Measurements from ENCODE around the gene CDK3. TPM values are rescaled to one million over a fixed set of nuclear protein-coding genes. Genes with fewer than 3 reads are reported as not detected.

CDK3 gene
- total RNA-seq, 1 experiment from 2014 or later, result 11.7 TPM

GRCh38 chr17:75991396-75991795, 9.3 kb upstream of the CDK3 start:
- no peak overlapping the region for H4K8ac ChIP-seq (replicated peaks; ENCODE audit: insufficient read length, low read depth, low read length)
- no peak overlapping the region for H2BK12ac ChIP-seq (ENCODE audit: insufficient read length, low read depth, low read length)
- H4K20me1 ChIP-seq (ENCODE audit: control insufficient read depth, insufficient read depth, insufficient read length), result no peaks in the 10 kb centered on the region
- no peak overlapping the region for H3K56ac ChIP-seq (ENCODE audit: insufficient read length, low read depth, low read length)
- H3K79me2 ChIP-seq (ENCODE audit: insufficient read depth, low read length), result no peaks in the 10 kb centered on the region
- H3K4me1 ChIP-seq (ENCODE audit: insufficient read depth, low read length), result no peaks in the 10 kb centered on the region
- no peak overlapping the region for H3K27ac ChIP-seq (ENCODE audit: insufficient read length, low read depth, low read length)
- no peak overlapping the region for H3K4me2 ChIP-seq (ENCODE audit: insufficient read depth, insufficient read length, low read length)
- H3K23ac ChIP-seq (ENCODE audit: insufficient read length, low read depth, low read length), result no peak overlapping the region
- H3K4ac ChIP-seq (ENCODE audit: low read depth, low read length), result no peak overlapping the region
- H3K9me3 Mint-ChIP-seq, result no peaks in the 10 kb centered on the region
- no peak overlapping the region for H2AFZ ChIP-seq (ENCODE audit: low read length)
- H2BK120ac ChIP-seq (ENCODE audit: low read depth, low read length, poor library complexity, severe bottlenecking), result no peak overlapping the region
- no CpG with 5 or more reads among the region's 9 CpGs for WGBS (ENCODE audit: extremely low coverage, insufficient read length, low lambda C conversion rate)
- no peaks in the 10 kb centered on the region for H3K27me3 Mint-ChIP-seq (ENCODE audit: low read depth)
- H3K27me3 ChIP-seq (ENCODE audit: insufficient read depth, low read length), result no peaks in the 10 kb centered on the region
- no peak overlapping the region for H3K18ac ChIP-seq (ENCODE audit: insufficient read length, low read depth, low read length)
- H4K91ac ChIP-seq (ENCODE audit: insufficient read length, low read depth, low read length), result no peak overlapping the region
- H2BK15ac ChIP-seq (ENCODE audit: low read depth, low read length), result no peak overlapping the region
- H3K27ac Mint-ChIP-seq, result no peak overlapping the region; a peak in 1 of 7 replicates
- H3T11ph ChIP-seq (ENCODE audit: low read length), result no peak overlapping the region
- H2AK5ac ChIP-seq (ENCODE audit: insufficient read length, low read length), result no peak overlapping the region
- no peaks in the 10 kb centered on the region for H3K23me2 ChIP-seq (ENCODE audit: insufficient read length, low read depth, low read length, poor library complexity, severe bottlenecking)
- no peaks in the 10 kb centered on the region for H3K79me1 ChIP-seq (ENCODE audit: insufficient read depth, low read depth, low read length, poor library complexity, severe bottlenecking)
- DNase-seq, result no peak
- no peaks in the 10 kb centered on the region for H3K4me1 Mint-ChIP-seq
- H2BK5ac ChIP-seq (ENCODE audit: insufficient read length, low read length), result no peak overlapping the region
- no peak for TF ChIP-seq CTCF (conservative IDR thresholded peaks at IDR 0.05)
- no peaks in the 10 kb centered on the region for H3K9me3 ChIP-seq (ENCODE audit: control insufficient read depth, low read depth, low read length)
- no peak overlapping the region for H3K4me3 Mint-ChIP-seq
- H3K9ac ChIP-seq (ENCODE audit: extremely low read depth, insufficient read length, low read length), result no peak overlapping the region
- H4K5ac ChIP-seq (ENCODE audit: insufficient read length, low read depth, low read length), result no peak overlapping the region
- no peak overlapping the region for H3K14ac ChIP-seq (ENCODE audit: insufficient read depth, low read length)
- H2BK20ac ChIP-seq (ENCODE audit: low read depth, low read length, poor library complexity, severe bottlenecking), result no peak overlapping the region
- H3K36me3 Mint-ChIP-seq (ENCODE audit: insufficient read depth in 1 of 3, low read depth in 3 of 3), result peaks cover 14 to 44% (median 33%) of the 10 kb centered on the region in 3 experiments; a peak in 6 of 7 replicates

Measured in H9 (cell line).